IMR-90 (cell line): ENCODE results near the gene TTC39C. TPM values are rescaled to one million over a fixed set of nuclear protein-coding genes. Genes with fewer than 3 reads are reported as not detected.

ENCODE experiments used
- ATAC-seq: fragments of 200-7000 bp; cut with Tn5 transposase; 2 replicates; pipeline ENCODE4 v1.9.1; 2020; ENCODE audit warnings: low read depth, mild to moderate bottlenecking, moderate library complexity
- BruUV-seq: library from RNA; stranded (reverse); fragments of 400-500 nt; replicated peaks from 2 replicates; lab custom pipeline; 2021; lab: Mats Ljungman, UMichigan
- CTCF ChIA-PET: fragments of 300-600 bp; formaldehyde crosslinking; extraction: SDS; loops from one replicate; lab custom pipeline; 2021; ENCODE audit warnings: antibody characterized with exemption; lab: Yijun Ruan, JAX
- POLR2A ChIA-PET: fragments of 300-600 bp; sonication (Branson Sonifier 250); formaldehyde crosslinking; loops from one replicate; lab custom pipeline; 2022; ENCODE audit warnings: antibody characterized with exemption; ENCODE audit not compliant: unreplicated experiment; lab: Charles Lee
- DNase-seq: peaks from one replicate; pipeline ENCODE4 v3.0.0; 2013
- H2AFZ ChIP-seq: replicated peaks from 2 replicates; pipeline ENCODE3; 2013; ENCODE audit warnings: low read length, mild to moderate bottlenecking; ENCODE audit not compliant: poor library complexity
- H2AK5ac ChIP-seq: 2 replicates; pipeline ENCODE4 v1.6.1; 2013; ENCODE audit warnings: low read depth, low read length, inconsistent platforms
- H2AK9ac ChIP-seq: replicated peaks from 2 replicates; pipeline ENCODE3; 2013; ENCODE audit warnings: mild to moderate bottlenecking, low read depth, low read length, moderate library complexity; ENCODE audit not compliant: poor library complexity
- H2BK120ac ChIP-seq: 2 replicates; pipeline ENCODE4 v1.6.1; 2013; ENCODE audit warnings: low read depth, low read length, inconsistent platforms
- H2BK15ac ChIP-seq: 3 replicates; pipeline ENCODE4 v1.6.1; 2013; ENCODE audit warnings: low read depth, low read length, inconsistent platforms
- H2BK20ac ChIP-seq: 2 replicates; pipeline ENCODE4 v1.6.1; 2013; ENCODE audit warnings: low read depth, mild to moderate bottlenecking, inconsistent platforms, low read length, moderate library complexity
- H2BK5ac ChIP-seq: 2 replicates; pipeline ENCODE4 v1.6.1; 2013; ENCODE audit warnings: mild to moderate bottlenecking, low read depth, low read length, inconsistent platforms; ENCODE audit not compliant: poor library complexity, severe bottlenecking
- H3K14ac ChIP-seq: replicated peaks from 2 replicates; pipeline ENCODE4 v1.6.1; 2013; ENCODE audit warnings: low read depth, low read length, inconsistent platforms
- H3K18ac ChIP-seq: 2 replicates; pipeline ENCODE4 v1.6.1; 2013; ENCODE audit warnings: low read depth, low read length, control low read depth
- H3K23ac ChIP-seq: 2 replicates; pipeline ENCODE4 v1.6.1; 2013; ENCODE audit warnings: low read depth, low read length, inconsistent platforms
- H3K27ac ChIP-seq: 2 replicates; pipeline ENCODE4 v1.5.1; 2013; ENCODE audit warnings: mild to moderate bottlenecking, control low read depth, low read length; ENCODE audit not compliant: insufficient read depth
- H3K27me3 ChIP-seq: 2 replicates; pipeline ENCODE4 v1.6.1; 2013; ENCODE audit warnings: low read length; ENCODE audit not compliant: control insufficient read depth, insufficient read depth
- H3K36me3 ChIP-seq: 2 replicates; pipeline ENCODE4 v1.6.1; 2013; ENCODE audit warnings: low read length, mixed read lengths; ENCODE audit not compliant: control insufficient read depth, insufficient read depth
- H3K4ac ChIP-seq: 2 replicates; pipeline ENCODE4 v1.6.1; 2013; ENCODE audit warnings: low read depth, low read length, inconsistent platforms
- H3K4me1 ChIP-seq: 2 replicates; pipeline ENCODE4 v1.6.1; 2013; ENCODE audit warnings: low read length, mixed read lengths; ENCODE audit not compliant: control insufficient read depth, insufficient read depth
- H3K4me2 ChIP-seq: 2 replicates; pipeline ENCODE4 v1.6.1; 2013; ENCODE audit warnings: low read depth, mild to moderate bottlenecking, control low read depth, low read length, moderate library complexity
- H3K4me3 ChIP-seq: 2 replicates; pipeline ENCODE4 v1.5.1; 2013; ENCODE audit warnings: low read depth, mild to moderate bottlenecking, control low read depth, low read length, moderate library complexity; ENCODE audit not compliant: insufficient read depth
- H3K56ac ChIP-seq: 2 replicates; pipeline ENCODE4 v1.6.1; 2013; ENCODE audit warnings: low read length, inconsistent platforms; ENCODE audit not compliant: insufficient read depth; ENCODE audit errors: extremely low read depth
- H3K79me1 ChIP-seq, 2 experiments: 2 replicates each; pipeline ENCODE4 v1.6.1; 2013; ENCODE audit warnings: low read length in 2 of 2, inconsistent platforms in 1 of 2, low read depth in 1 of 2
- H3K9ac ChIP-seq: 2 replicates; pipeline ENCODE4 v1.6.1; 2013; ENCODE audit warnings: low read depth, low read length, control low read depth
- H3K9me1 ChIP-seq: 2 replicates; pipeline ENCODE4 v1.6.1; 2013; ENCODE audit warnings: low read length, inconsistent platforms; ENCODE audit not compliant: insufficient read depth
- H3K9me3 ChIP-seq: 2 replicates; pipeline ENCODE4 v1.6.1; 2013; ENCODE audit warnings: low read length; ENCODE audit not compliant: control insufficient read depth, insufficient read depth
- H4K20me1 ChIP-seq: 2 replicates; pipeline ENCODE4 v1.6.1; 2013; ENCODE audit warnings: low read length, inconsistent platforms; ENCODE audit not compliant: insufficient read depth
- H4K5ac ChIP-seq: 2 replicates; pipeline ENCODE4 v1.6.1; 2013; ENCODE audit warnings: mild to moderate bottlenecking, low read depth, low read length, control low read depth
- H4K8ac ChIP-seq, 2 experiments: 2 replicates each; pipeline ENCODE4 v1.6.1; 2013; ENCODE audit warnings: low read depth in 2 of 2, low read length in 2 of 2, control low read depth in 1 of 2, inconsistent platforms in 1 of 2
- H4K91ac ChIP-seq: 2 replicates; pipeline ENCODE4 v1.6.1; 2013; ENCODE audit warnings: low read depth, low read length, inconsistent platforms; ENCODE audit not compliant: insufficient read depth
- FOS ChIP-seq: fragments of 150-350 bp; IDR thresholded peaks from 2 replicates; pipeline ENCODE4 v1.6.1; 2016; ENCODE audit warnings: low read depth, low read length
- MAZ ChIP-seq: IDR thresholded peaks from 2 replicates; pipeline ENCODE4 v1.6.1; 2012; ENCODE audit warnings: low read depth, mild to moderate bottlenecking, low read length, improper control_type of control experiment, moderate library complexity, borderline replicate concordance
- NFE2L2 ChIP-seq: fragments of 150-350 bp; IDR thresholded peaks from 2 replicates; pipeline ENCODE4 v1.6.1; 2016; ENCODE audit warnings: low read depth, mild to moderate bottlenecking, low read length
- POLR2A ChIP-seq: IDR thresholded peaks from 2 replicates; pipeline ENCODE4 v1.6.1; 2012; ENCODE audit warnings: mild to moderate bottlenecking, low read depth, low read length
- RFX5 ChIP-seq: IDR thresholded peaks from 2 replicates; pipeline ENCODE4 v1.8.0; 2012; ENCODE audit warnings: low read depth, mild to moderate bottlenecking, low read length, moderate library complexity
- SMC3 ChIP-seq: fragments of 150-350 bp; IDR thresholded peaks from 2 replicates; pipeline ENCODE4 v1.6.1; 2016; ENCODE audit warnings: low read depth, mild to moderate bottlenecking, antibody characterized with exemption, low read length, moderate library complexity
- USF2 ChIP-seq: fragments of 150-350 bp; IDR thresholded peaks from 2 replicates; pipeline ENCODE4 v1.6.1; 2017; ENCODE audit warnings: mild to moderate bottlenecking, antibody characterized with exemption, low read length, low read depth
- WGBS, 2 experiments: methylation state at CpG; one replicate each; pipeline versions ENCODE4 v1.1.5 to v1.1.7; 2013; ENCODE audit warnings: missing lambda C conversion rate in 2 of 2; ENCODE audit not compliant: insufficient read length in 1 of 2; ENCODE audit errors: extremely low coverage in 2 of 2; 5-methylcytosine and 5-hydroxymethylcytosine counted together
- dilution Hi-C: fragments of 300-500 bp; cut with HindIII; formaldehyde crosslinking; loops from one replicate; pipeline ENCODE4 v1.14.3; 2018; ENCODE audit warnings: low sequenced_read_pairs; ENCODE audit not compliant: unreplicated experiment
- in situ Hi-C: fragments of 300-500 bp; cut with MboI; formaldehyde crosslinking; loops from 3 replicates; pipeline ENCODE4 v1.14.3; 2019; ENCODE audit warnings: low sequenced_read_pairs, inconsistent platforms, mixed read lengths
- intact Hi-C: fragments of 100-400 bp; cut with micrococcal nuclease; formaldehyde crosslinking; loops from 2 replicates; pipeline ENCODE4 v1.10.0; 2022
- polyA plus RNA-seq, 3 experiments: library from polyadenylated mRNA; depleted of rRNA; stranded (reverse); fragments of >200 nt; gene quantifications; 2 replicates each; pipeline ENCODE4 v1.2.3, GENCODE V29; 2012; ENCODE audit warnings: low replicate concordance in 1 of 3
- total RNA-seq: library from RNA; depleted of rRNA; stranded (reverse); fragments of >200 nt; gene quantifications from 2 replicates; pipeline ENCODE4 v1.2.3, GENCODE V29; 2012

The TTC39C gene
- total and polyA plus RNA-seq, 2 of the 4 experiments (the other 2 are of a cell fraction) = 8.0 to 20.8 TPM

- Histone ChIP-seq H3K9me3 (no peaks in the 10 kb centered on the region), H3K27ac (no peak overlapping the region), H2BK120ac (no peak overlapping the region), H3K4me1 (no peaks in the 10 kb centered on the region), H4K8ac (no peak overlapping the region), H2AK9ac (no peak overlapping the region), H4K91ac (no peak overlapping the region), H2BK15ac (no peak overlapping the region), H3K27me3 (no peaks in the 10 kb centered on the region), H3K56ac (no peak overlapping the region), H2BK20ac (no peak overlapping the region), H3K14ac (no peak overlapping the region), H4K5ac (no peak overlapping the region), H2BK5ac (no peak overlapping the region), H3K4me3 (no peak overlapping the region), H3K18ac (no peak overlapping the region), H2AK5ac (no peak overlapping the region), H3K9me1 (no peaks in the 10 kb centered on the region; the same call in 1 of the 2 replicates), H3K4ac (no peak overlapping the region), H3K23ac (no peak overlapping the region), H3K79me1 (no peaks in the 10 kb centered on the region), H3K9ac (no peak overlapping the region), H3K36me3 (peaks cover 19% of the 10 kb centered on the region), H3K4me2 (no peak overlapping the region), H2AFZ (no peak overlapping the region), H4K20me1 (no peaks in the 10 kb centered on the region)
- intact Hi-C loops = no loop called here
- BruUV-seq = no TSS peak
- dilution Hi-C loops = no loop called here
- TF ChIP-seq SMC3 (no peak), FOS (no peak), RFX5 (no peak), MAZ (no peak), NFE2L2 (no peak), POLR2A (no peak), USF2 (no peak)
- ChIA-PET CTCF (no interaction called here), POLR2A (no interaction called here)
- ATAC-seq = no peak
- in situ Hi-C loops = no loop called here
- WGBS, 2 experiments = no CpG with 5 or more reads among the region's 2 CpGs
- no peak for DNase-seq
These were observed 146.8 kb downstream of the TTC39C start for GRCh38 chr18:24161304-24161703.
